ENCODE measurements around the gene IDS.

IDS gene

GRCh38 chrX:149473092-149473491 lies 32.0 kb downstream of the IDS start:
- no peak for ATAC-seq
- no peak for TF ChIP-seq PATZ1 (CRISPR knock-in tag; IDR thresholded peaks at IDR 0.05; ENCODE audit: borderline replicate concordance)

DNA sequence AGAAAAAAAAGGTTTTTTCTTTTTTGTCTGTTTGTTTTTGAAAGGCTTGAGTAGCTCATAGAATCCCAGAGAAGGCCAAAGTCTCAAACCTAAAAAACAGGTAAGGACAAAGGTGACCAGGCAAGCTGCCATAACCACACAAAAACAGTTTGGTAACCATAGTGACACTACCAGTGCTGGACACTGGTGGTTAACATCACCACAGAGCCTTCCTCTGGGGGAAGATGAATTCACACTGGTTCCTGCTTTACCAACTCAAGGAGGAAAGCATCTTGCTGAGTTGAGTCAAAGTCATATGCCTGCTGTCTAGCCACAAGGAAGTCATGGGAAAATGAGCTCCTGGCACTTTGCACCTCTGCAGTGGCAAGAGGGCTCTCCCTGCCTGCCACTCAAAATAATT lies 32.5 kb downstream of the IDS start:
- ATAC-seq: no peak
- TF ChIP-seq, protein P1, sequence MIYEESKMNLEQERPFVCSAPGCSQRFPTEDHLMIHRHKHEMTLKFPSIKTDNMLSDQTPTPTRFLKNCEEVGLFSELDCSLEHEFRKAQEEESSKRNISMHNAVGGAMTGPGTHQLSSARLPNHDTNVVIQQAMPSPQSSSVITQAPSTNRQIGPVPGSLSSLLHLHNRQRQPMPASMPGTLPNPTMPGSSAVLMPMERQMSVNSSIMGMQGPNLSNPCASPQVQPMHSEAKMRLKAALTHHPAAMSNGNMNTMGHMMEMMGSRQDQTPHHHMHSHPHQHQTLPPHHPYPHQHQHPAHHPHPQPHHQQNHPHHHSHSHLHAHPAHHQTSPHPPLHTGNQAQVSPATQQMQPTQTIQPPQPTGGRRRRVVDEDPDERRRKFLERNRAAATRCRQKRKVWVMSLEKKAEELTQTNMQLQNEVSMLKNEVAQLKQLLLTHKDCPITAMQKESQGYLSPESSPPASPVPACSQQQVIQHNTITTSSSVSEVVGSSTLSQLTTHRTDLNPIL (CRISPR knock-in tag; IDR thresholded peaks at IDR 0.05; ENCODE audit: low read depth): no peak
- no peak for TF ChIP-seq POU6F1 (CRISPR knock-in tag; IDR thresholded peaks at IDR 0.05; ENCODE audit: borderline replicate concordance, low read depth)
- no peak for TF ChIP-seq ZNF70 (CRISPR knock-in tag; IDR thresholded peaks at IDR 0.05)
- TF ChIP-seq ESRRG (CRISPR knock-in tag; IDR thresholded peaks at IDR 0.05): no peak
- TF ChIP-seq ARNTL (CRISPR knock-in tag; IDR thresholded peaks at IDR 0.05; ENCODE audit: borderline replicate concordance, low read depth): no peak
- TF ChIP-seq ZNF8 (CRISPR knock-in tag; IDR thresholded peaks at IDR 0.05): no peak
- TF ChIP-seq CSDC2 (CRISPR knock-in tag; IDR thresholded peaks at IDR 0.05): no peak
- TF ChIP-seq ZFP30 (CRISPR knock-in tag; IDR thresholded peaks at IDR 0.05): no peak
- TF ChIP-seq OSR1 (CRISPR knock-in tag; IDR thresholded peaks at IDR 0.05): no peak
- TF ChIP-seq TOX (CRISPR knock-in tag; IDR thresholded peaks at IDR 0.05; ENCODE audit: borderline replicate concordance): no peak
- TF ChIP-seq PPARA (CRISPR knock-in tag; IDR thresholded peaks at IDR 0.05; ENCODE audit: borderline replicate concordance): no peak
- no peak for TF ChIP-seq TCF4 (CRISPR knock-in tag; IDR thresholded peaks at IDR 0.05; ENCODE audit: borderline replicate concordance)
- TF ChIP-seq RARB (CRISPR knock-in tag; IDR thresholded peaks at IDR 0.05): no peak
- TF ChIP-seq CSRNP3 (CRISPR knock-in tag; IDR thresholded peaks at IDR 0.05): no peak
- TF ChIP-seq GLIS3 (CRISPR knock-in tag; IDR thresholded peaks at IDR 0.05): no peak
- TF ChIP-seq, protein P2, sequence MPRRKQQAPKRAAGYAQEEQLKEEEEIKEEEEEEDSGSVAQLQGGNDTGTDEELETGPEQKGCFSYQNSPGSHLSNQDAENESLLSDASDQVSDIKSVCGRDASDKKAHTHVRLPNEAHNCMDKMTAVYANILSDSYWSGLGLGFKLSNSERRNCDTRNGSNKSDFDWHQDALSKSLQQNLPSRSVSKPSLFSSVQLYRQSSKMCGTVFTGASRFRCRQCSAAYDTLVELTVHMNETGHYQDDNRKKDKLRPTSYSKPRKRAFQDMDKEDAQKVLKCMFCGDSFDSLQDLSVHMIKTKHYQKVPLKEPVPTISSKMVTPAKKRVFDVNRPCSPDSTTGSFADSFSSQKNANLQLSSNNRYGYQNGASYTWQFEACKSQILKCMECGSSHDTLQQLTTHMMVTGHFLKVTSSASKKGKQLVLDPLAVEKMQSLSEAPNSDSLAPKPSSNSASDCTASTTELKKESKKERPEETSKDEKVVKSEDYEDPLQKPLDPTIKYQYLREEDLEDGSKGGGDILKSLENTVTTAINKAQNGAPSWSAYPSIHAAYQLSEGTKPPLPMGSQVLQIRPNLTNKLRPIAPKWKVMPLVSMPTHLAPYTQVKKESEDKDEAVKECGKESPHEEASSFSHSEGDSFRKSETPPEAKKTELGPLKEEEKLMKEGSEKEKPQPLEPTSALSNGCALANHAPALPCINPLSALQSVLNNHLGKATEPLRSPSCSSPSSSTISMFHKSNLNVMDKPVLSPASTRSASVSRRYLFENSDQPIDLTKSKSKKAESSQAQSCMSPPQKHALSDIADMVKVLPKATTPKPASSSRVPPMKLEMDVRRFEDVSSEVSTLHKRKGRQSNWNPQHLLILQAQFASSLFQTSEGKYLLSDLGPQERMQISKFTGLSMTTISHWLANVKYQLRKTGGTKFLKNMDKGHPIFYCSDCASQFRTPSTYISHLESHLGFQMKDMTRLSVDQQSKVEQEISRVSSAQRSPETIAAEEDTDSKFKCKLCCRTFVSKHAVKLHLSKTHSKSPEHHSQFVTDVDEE (CRISPR knock-in tag; IDR thresholded peaks at IDR 0.05): no peak
- TF ChIP-seq PATZ1 (CRISPR knock-in tag; IDR thresholded peaks at IDR 0.05; ENCODE audit: borderline replicate concordance): no peak
- no peak for TF ChIP-seq ISL1 (CRISPR knock-in tag; IDR thresholded peaks at IDR 0.05)
- TF ChIP-seq BACH2 (CRISPR knock-in tag; IDR thresholded peaks at IDR 0.05; ENCODE audit: borderline replicate concordance): no peak

DNA sequence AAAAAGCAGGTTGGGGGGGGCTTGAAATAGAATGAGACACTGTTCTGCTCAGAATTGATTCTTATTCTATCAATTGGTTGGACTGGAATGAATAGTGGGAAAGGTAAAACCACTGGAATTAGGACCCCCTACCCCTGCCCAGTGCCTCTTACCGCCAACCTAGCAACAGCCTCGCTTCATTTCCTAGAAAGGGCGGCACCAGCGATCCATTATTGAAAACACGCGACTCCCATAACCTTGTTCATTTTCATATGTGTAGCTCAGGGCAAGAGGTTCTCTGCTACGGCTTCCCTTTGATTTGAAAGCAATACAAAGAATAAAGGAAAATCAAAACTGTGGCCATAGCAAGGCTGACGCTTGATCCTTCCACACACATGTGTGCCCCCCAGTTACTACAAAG lies 33.7 kb downstream of the IDS start:
- ATAC-seq: no peak
- no peak for TF ChIP-seq ZFP3 (CRISPR knock-in tag; IDR thresholded peaks at IDR 0.05)
- TF ChIP-seq ZNF70 (CRISPR knock-in tag; IDR thresholded peaks at IDR 0.05): no peak
- TF ChIP-seq TCF4 (CRISPR knock-in tag; IDR thresholded peaks at IDR 0.05; ENCODE audit: borderline replicate concordance): no peak
- no peak for TF ChIP-seq ISL1 (CRISPR knock-in tag; IDR thresholded peaks at IDR 0.05)
- TF ChIP-seq ZFP30 (CRISPR knock-in tag; IDR thresholded peaks at IDR 0.05): no peak
- TF ChIP-seq SNAI2 (CRISPR knock-in tag; IDR thresholded peaks at IDR 0.05): no peak
- no peak for TF ChIP-seq OSR1 (CRISPR knock-in tag; IDR thresholded peaks at IDR 0.05)
- TF ChIP-seq CSRNP3 (CRISPR knock-in tag; IDR thresholded peaks at IDR 0.05): no peak
- no peak for TF ChIP-seq ARNTL (CRISPR knock-in tag; IDR thresholded peaks at IDR 0.05; ENCODE audit: borderline replicate concordance, low read depth)
- no peak for TF ChIP-seq BACH2 (CRISPR knock-in tag; IDR thresholded peaks at IDR 0.05; ENCODE audit: borderline replicate concordance)
- no peak for TF ChIP-seq TOX (CRISPR knock-in tag; IDR thresholded peaks at IDR 0.05; ENCODE audit: borderline replicate concordance)
- TF ChIP-seq ZNF8 (CRISPR knock-in tag; IDR thresholded peaks at IDR 0.05): no peak
- no peak for TF ChIP-seq PPARA (CRISPR knock-in tag; IDR thresholded peaks at IDR 0.05; ENCODE audit: borderline replicate concordance)
- no peak for TF ChIP-seq ZC3H10 (CRISPR knock-in tag; IDR thresholded peaks at IDR 0.05)
- TF ChIP-seq, protein P1 (CRISPR knock-in tag; IDR thresholded peaks at IDR 0.05; ENCODE audit: low read depth): no peak
